Activated naive CD4-positive, alpha-beta T cell treated with anti-CD3 and anti-CD28 coated beads, Interleukin-2, amount 10 ng/mL, durations not matched to agents 7 days and 5 days (primary cell): ENCODE results near the gene GPRIN1.
A peak's percentile ranks its signal among the peaks of the same experiment; 100 is the strongest.

ENCODE experiments used
- CTCF ChIA-PET: fragments of 350-600 bp; sonication (Branson Sonifier 250); formaldehyde crosslinking; loops from one replicate; lab custom pipeline; 2021; ENCODE audit warnings: antibody characterized with exemption; lab: Charles Lee
- DNase-seq: peaks from one replicate; pipeline ENCODE4 v3.0.0-alpha.2; 2020
- H3K27ac Mint-ChIP-seq: one replicate; pipeline ENCODE4 v1.8.0; 2021; ENCODE audit warnings: mild to moderate bottlenecking, moderate library complexity, mixed read lengths
- H3K27me3 Mint-ChIP-seq: one replicate; pipeline ENCODE4 v1.8.0; 2021; ENCODE audit warnings: mild to moderate bottlenecking, mixed read lengths
- H3K36me3 Mint-ChIP-seq: one replicate; pipeline ENCODE4 v1.8.0; 2021; ENCODE audit warnings: mixed read lengths
- H3K4me1 Mint-ChIP-seq: one replicate; pipeline ENCODE4 v1.8.0; 2021; ENCODE audit warnings: mixed read lengths
- H3K4me3 Mint-ChIP-seq: one replicate; pipeline ENCODE4 v1.8.0; 2021; ENCODE audit warnings: mild to moderate bottlenecking, moderate library complexity, mixed read lengths
- H3K9me3 Mint-ChIP-seq: one replicate; pipeline ENCODE4 v1.8.0; 2021; ENCODE audit warnings: mixed read lengths

GPRIN1 gene

GRCh38 chr5:176636426-176636825, 26.5 kb upstream of the GPRIN1 start:
- H3K36me3 Mint-ChIP-seq, result no peaks in the 10 kb centered on the region
- H3K9me3 Mint-ChIP-seq, result no peaks in the 10 kb centered on the region
- peaks cover 6% of the 10 kb centered on the region for H3K4me1 Mint-ChIP-seq
- no peak overlapping the region for H3K4me3 Mint-ChIP-seq
- H3K27me3 Mint-ChIP-seq, result peaks cover 72% of the 10 kb centered on the region
- DNase-seq, result no peak
- no peak overlapping the region for H3K27ac Mint-ChIP-seq
- CTCF ChIA-PET, result no interaction called here

- peaks cover 93% of the 10 kb centered on the region for H3K27me3 Mint-ChIP-seq
- DNase-seq, result no peak
- no peak overlapping the region for H3K27ac Mint-ChIP-seq
Measured at GRCh38 chr5:176633598-176633997, 23.6 kb upstream of the GPRIN1 start.

DNA sequence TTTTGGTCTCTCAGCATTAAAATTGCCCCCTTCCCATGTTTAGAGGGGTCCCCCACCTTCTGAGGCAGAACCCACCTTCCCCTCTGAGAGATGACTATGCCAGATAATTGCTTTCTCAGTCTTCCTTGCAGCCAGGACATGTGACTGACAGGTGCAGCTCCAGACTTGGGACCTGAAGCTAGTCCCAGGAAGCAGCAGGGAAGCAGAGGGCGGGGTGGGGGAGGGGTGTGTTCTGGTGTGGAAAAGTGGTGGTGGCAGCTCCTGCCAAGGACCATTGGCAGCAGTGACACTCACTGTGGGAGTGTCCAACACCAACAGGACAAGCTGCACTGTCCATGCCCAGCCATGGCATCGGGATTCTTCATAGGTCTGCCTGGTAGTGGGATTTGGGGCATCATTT, 22.8 kb upstream of the GPRIN1 start:
- H3K4me1 Mint-ChIP-seq, result peaks cover 21% of the 10 kb centered on the region
- no peak overlapping the region for H3K27ac Mint-ChIP-seq
- H3K27me3 Mint-ChIP-seq, result peaks cover 98% of the 10 kb centered on the region
- CTCF ChIA-PET, result interaction anchor here (1.0 kb wide), 1 partner anchor 28 kb away, joined by 3 read pairs; no protein-coding TSS in a partner anchor
- no peaks in the 10 kb centered on the region for H3K9me3 Mint-ChIP-seq
- no peak for DNase-seq
- H3K4me3 Mint-ChIP-seq, result no peak overlapping the region
- H3K36me3 Mint-ChIP-seq, result no peaks in the 10 kb centered on the region

More at GRCh38 chr5:176633598-176633997, 23.6 kb upstream of the GPRIN1 start:
- H3K36me3 Mint-ChIP-seq, result no peaks in the 10 kb centered on the region
- CTCF ChIA-PET, result interaction anchor here (1.0 kb wide), 1 partner anchor 27 kb away, joined by 3 read pairs; no protein-coding TSS in a partner anchor
- no peak overlapping the region for H3K4me3 Mint-ChIP-seq
- H3K9me3 Mint-ChIP-seq, result no peaks in the 10 kb centered on the region
- peaks cover 19% of the 10 kb centered on the region for H3K4me1 Mint-ChIP-seq

- peaks cover 98% of the 10 kb centered on the region for H3K27me3 Mint-ChIP-seq
- no peaks in the 10 kb centered on the region for H3K36me3 Mint-ChIP-seq
- CTCF ChIA-PET, result interaction anchor here (1.9 kb wide), 1 partner anchor 15 kb away, joined by 6 read pairs; the partner anchor contains the start of gene TSPAN17
- no peak overlapping the region for H3K4me3 Mint-ChIP-seq
- DNase-seq, result no peak
- peaks cover 21% of the 10 kb centered on the region for H3K4me1 Mint-ChIP-seq
- no peaks in the 10 kb centered on the region for H3K9me3 Mint-ChIP-seq
- H3K27ac Mint-ChIP-seq, result no peak overlapping the region
Measured at GRCh38 chr5:176631383-176632200, 21.6 kb upstream of the GPRIN1 start.

- DNase-seq, result no peak
- H3K27me3 Mint-ChIP-seq, result peaks cover 98% of the 10 kb centered on the region
- H3K27ac Mint-ChIP-seq, result no peak overlapping the region
- no peaks in the 10 kb centered on the region for H3K36me3 Mint-ChIP-seq
- peaks cover 21% of the 10 kb centered on the region for H3K4me1 Mint-ChIP-seq
- CTCF ChIA-PET, result interaction anchor here (0.9 to 1.9 kb wide), 4 partner anchors 9 to 30 kb away, joined by 3 to 6 read pairs (median 4); partner anchors contain the start of gene TSPAN17
- peak overlapping the region; percentile 11 for H3K4me3 Mint-ChIP-seq
- H3K9me3 Mint-ChIP-seq, result no peaks in the 10 kb centered on the region
Measured at GRCh38 chr5:176630681-176631222, 20.8 kb upstream of the GPRIN1 start.

GRCh38 chr5:176629853-176630680, 20.1 kb upstream of the GPRIN1 start, which contains the start of the genes EIF4E1B and SNCB:
Gene EIF4E1B (plus strand): TSS chr5:176630675. CDS start chr5:176642788, 12,113 bp downstream.
Gene SNCB (minus strand): TSS chr5:176630534. CDS start chr5:176629654, 880 bp downstream.
- H3K9me3 Mint-ChIP-seq, result no peaks in the 10 kb centered on the region
- H3K27me3 Mint-ChIP-seq, result peaks cover 98% of the 10 kb centered on the region
- CTCF ChIA-PET, result interaction anchor here (0.9 to 1.9 kb wide), 4 partner anchors 8 to 31 kb away, joined by 3 to 6 read pairs (median 4); partner anchors contain the start of gene TSPAN17
- no peak within 1 kb of the TSS for H3K27ac Mint-ChIP-seq
- peak within 1 kb of the TSS; percentile 30 for H3K4me3 Mint-ChIP-seq
- H3K4me1 Mint-ChIP-seq, result peaks cover 21% of the 10 kb centered on the region
- peak; percentile 67 for DNase-seq
- no peaks in the 10 kb centered on the region for H3K36me3 Mint-ChIP-seq

GRCh38 chr5:176629317-176629852, 19.4 kb upstream of the GPRIN1 start:
- H3K27ac Mint-ChIP-seq, result no peak overlapping the region
- DNase-seq, result no peak
- H3K27me3 Mint-ChIP-seq, result peaks cover 99% of the 10 kb centered on the region
- CTCF ChIA-PET, result interaction anchor here (1.4 kb wide), 1 partner anchor 31 kb away, joined by 5 read pairs; no protein-coding TSS in a partner anchor
- no peaks in the 10 kb centered on the region for H3K9me3 Mint-ChIP-seq
- no peak overlapping the region for H3K4me3 Mint-ChIP-seq
- H3K36me3 Mint-ChIP-seq, result no peaks in the 10 kb centered on the region
- peaks cover 21% of the 10 kb centered on the region for H3K4me1 Mint-ChIP-seq

DNA sequence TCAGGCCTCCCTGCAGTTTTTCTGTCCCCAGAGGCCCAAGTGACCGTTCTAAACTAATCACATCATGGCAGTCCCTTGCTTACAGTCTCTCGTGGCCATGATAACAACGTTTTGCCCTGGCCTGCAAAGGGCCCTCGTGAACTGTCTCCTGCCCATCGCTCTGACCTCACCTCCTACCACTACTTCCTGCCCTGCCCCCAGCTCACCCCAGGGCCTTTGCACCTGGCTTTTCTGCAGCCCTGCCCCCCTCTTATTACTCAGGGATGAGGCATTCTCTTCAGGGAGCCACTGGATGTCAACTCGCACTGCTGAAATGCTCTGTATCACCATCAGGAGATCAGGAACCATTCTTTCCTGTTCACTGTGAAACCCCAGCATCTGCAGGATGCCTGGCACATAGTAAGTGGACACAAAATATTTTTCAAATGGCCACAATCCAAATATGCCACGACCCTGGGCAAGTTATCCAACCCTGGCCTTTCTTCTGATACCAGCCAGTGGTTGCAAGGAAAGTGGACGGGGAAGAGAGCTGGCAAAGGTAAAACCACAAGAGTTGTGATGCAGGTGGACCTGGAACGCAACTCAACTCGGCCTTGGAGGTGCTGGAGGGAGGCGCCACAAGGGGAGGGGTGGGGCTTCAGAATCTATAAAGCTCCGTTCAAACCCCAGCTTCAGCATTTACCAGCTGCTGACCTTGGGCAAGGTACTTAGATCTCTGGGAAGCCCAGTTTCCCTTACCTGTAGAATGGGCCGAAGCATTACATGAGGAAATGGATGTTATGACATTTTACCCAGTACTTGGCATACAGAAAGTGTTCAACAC, 18.7 kb upstream of the GPRIN1 start:
- H3K27me3 Mint-ChIP-seq, result peaks cover 100% of the 10 kb centered on the region
- no peaks in the 10 kb centered on the region for H3K9me3 Mint-ChIP-seq
- H3K4me3 Mint-ChIP-seq, result no peak overlapping the region
- CTCF ChIA-PET, result no interaction called here
- no peak overlapping the region for H3K27ac Mint-ChIP-seq
- H3K4me1 Mint-ChIP-seq, result peaks cover 15% of the 10 kb centered on the region
- no peak for DNase-seq
- H3K36me3 Mint-ChIP-seq, result no peaks in the 10 kb centered on the region

DNA sequence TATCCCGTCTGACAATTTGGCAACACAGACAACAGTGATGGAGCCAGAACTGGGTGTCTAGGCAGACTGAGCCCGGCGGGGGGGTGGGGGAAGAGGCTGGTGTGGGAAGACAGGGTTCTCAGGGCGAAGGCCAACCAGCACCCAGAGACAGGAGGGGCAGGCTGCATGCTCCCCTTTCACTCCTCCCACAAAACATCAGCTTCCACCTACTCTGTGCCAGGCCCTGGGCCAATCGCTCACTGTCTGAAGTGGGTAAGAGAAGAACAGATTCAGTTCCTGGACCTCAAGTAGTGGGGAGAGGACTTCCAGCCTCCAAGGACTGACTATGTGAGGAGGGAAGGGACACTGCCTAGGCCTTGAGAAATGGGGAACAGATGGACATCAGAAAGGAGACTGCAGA, 17.6 kb upstream of the GPRIN1 start:
- peaks cover 98% of the 10 kb centered on the region for H3K27me3 Mint-ChIP-seq
- no peaks in the 10 kb centered on the region for H3K36me3 Mint-ChIP-seq
- no peak overlapping the region for H3K4me3 Mint-ChIP-seq
- peaks cover 15% of the 10 kb centered on the region for H3K4me1 Mint-ChIP-seq
- H3K9me3 Mint-ChIP-seq, result no peaks in the 10 kb centered on the region
- DNase-seq, result no peak
- CTCF ChIA-PET, result no interaction called here
- H3K27ac Mint-ChIP-seq, result no peak overlapping the region

- H3K4me3 Mint-ChIP-seq, result no peak overlapping the region
- peaks cover 97% of the 10 kb centered on the region for H3K27me3 Mint-ChIP-seq
- DNase-seq, result no peak
- no peak overlapping the region for H3K27ac Mint-ChIP-seq
- peaks cover 15% of the 10 kb centered on the region for H3K4me1 Mint-ChIP-seq
- H3K36me3 Mint-ChIP-seq, result no peaks in the 10 kb centered on the region
- H3K9me3 Mint-ChIP-seq, result no peaks in the 10 kb centered on the region
- CTCF ChIA-PET, result no interaction called here
Measured at GRCh38 chr5:176626876-176627236, 16.9 kb upstream of the GPRIN1 start.

DNA sequence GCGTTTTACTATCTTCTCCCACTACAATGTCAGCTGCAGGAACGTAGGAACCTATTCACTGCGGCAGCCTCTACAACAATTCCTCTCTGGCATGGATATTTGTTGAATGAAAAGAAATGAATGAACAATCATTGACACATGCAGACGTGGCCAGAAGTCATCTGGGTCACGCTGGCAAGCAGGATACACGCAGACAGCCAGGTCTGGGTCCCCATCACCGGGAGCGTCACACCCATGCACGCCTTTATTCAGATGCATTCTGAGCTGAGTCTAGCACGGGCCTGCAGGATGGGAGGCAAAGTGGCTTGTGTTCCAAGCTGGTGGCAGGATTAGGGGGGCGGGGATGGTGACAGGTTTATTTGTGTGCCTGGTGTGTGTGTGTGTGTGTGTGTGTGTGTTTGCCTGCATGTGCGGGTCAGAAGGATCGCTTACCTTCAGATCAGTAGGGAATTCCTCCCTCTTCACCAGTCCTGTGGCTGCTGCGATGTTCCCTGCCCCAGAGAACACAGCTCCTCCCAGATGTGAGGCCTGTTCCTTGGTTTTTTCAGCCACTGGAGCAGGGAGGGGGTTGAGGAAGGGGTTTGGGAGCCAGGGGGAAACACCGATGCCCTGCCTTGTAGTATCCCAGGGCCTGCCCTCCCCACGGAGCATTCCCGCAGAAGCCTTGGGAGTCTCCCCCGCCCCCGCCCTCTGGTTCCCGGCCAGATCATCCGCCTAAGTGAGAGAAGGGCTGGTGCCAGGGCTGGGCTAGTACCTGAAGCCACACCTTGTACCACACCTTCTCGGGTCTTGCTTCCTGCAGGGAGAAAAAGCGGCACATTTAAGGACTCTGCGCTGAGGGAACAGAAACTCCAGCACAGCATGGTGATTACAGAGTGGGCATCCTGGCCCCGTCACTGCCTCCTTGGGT, 16.3 kb upstream of the GPRIN1 start:
- Mint-ChIP-seq H3K27me3 (peaks cover 97% of the 10 kb centered on the region), H3K9me3 (no peaks in the 10 kb centered on the region)

GRCh38 chr5:176625512-176625911, 15.6 kb upstream of the GPRIN1 start:
- Mint-ChIP-seq H3K27ac (no peak overlapping the region), H3K4me3 (no peak overlapping the region), H3K4me1 (peaks cover 11% of the 10 kb centered on the region), H3K9me3 (no peaks in the 10 kb centered on the region), H3K36me3 (no peaks in the 10 kb centered on the region), H3K27me3 (peaks cover 97% of the 10 kb centered on the region)
- CTCF ChIA-PET, result interaction anchor here (0.7 kb wide), 1 partner anchor 53 kb away, joined by 3 read pairs; no protein-coding TSS in a partner anchor
- no peak for DNase-seq

More for the DNA sequence above, 16.3 kb upstream of the GPRIN1 start:
- Mint-ChIP-seq H3K4me3 (no peak overlapping the region), H3K4me1 (peaks cover 15% of the 10 kb centered on the region), H3K27ac (no peak overlapping the region), H3K36me3 (no peaks in the 10 kb centered on the region)
- DNase-seq, result no peak
- CTCF ChIA-PET, result no interaction called here
